HepG2 (cell line): ENCODE measurements around the gene NBEA. TPM values are rescaled to one million over a fixed set of nuclear protein-coding genes. Genes with fewer than 3 reads are reported as not detected.

Source experiments
- ATF7 ChIP-seq, 2 experiments: fragments of 450-650 bp in 1 of 2; sonication (generic) in 1 of 2; formaldehyde crosslinking in 1 of 2; IDR thresholded peaks; 2 replicates each; pipeline versions ENCODE4 v1.4.0 to v1.6.1; 2016 to 2020; ENCODE audit warnings: antibody characterized with exemption in 1 of 2, mild to moderate bottlenecking in 1 of 2, missing genetic modification reagents in 1 of 2
- BHLHE40 ChIP-seq: IDR thresholded peaks from 2 replicates; pipeline ENCODE4 v1.6.1; 2011; ENCODE audit warnings: low read length, improper control_type of control experiment
- CEBPB ChIP-seq: IDR thresholded peaks from 2 replicates; pipeline ENCODE4 v1.6.1; 2011; ENCODE audit warnings: low read depth, low read length, improper control_type of control experiment, borderline replicate concordance
- CEBPG ChIP-seq: IDR thresholded peaks from 2 replicates; pipeline ENCODE4 v1.6.1; 2016
- CTCF ChIP-seq: sonication (generic); formaldehyde crosslinking; IDR thresholded peaks from 2 replicates; pipeline ENCODE4 v1.5.0; 2020; ENCODE audit warnings: mild to moderate bottlenecking, missing genetic modification reagents, moderate library complexity
- PRDM10 ChIP-seq: sonication (generic); formaldehyde crosslinking; IDR thresholded peaks from 2 replicates; pipeline ENCODE4 v1.4.0; 2020; ENCODE audit warnings: low read depth, missing genetic modification reagents
- RERE ChIP-seq: IDR thresholded peaks from 2 replicates; pipeline ENCODE4 v1.6.1; 2016; ENCODE audit warnings: low read depth, missing genetic modification reagents, missing compliant biosample characterization
- ZMYM2 ChIP-seq: sonication (generic); formaldehyde crosslinking; IDR thresholded peaks from 2 replicates; pipeline ENCODE4 v1.8.0; 2022; ENCODE audit warnings: mild to moderate bottlenecking, missing genetic modification reagents
- ZNF274 ChIP-seq: sonication (generic); formaldehyde crosslinking; IDR thresholded peaks from 2 replicates; pipeline ENCODE4 v1.5.1; 2020; ENCODE audit warnings: mild to moderate bottlenecking, missing genetic modification reagents
- polyA plus RNA-seq, 8 experiments: library from polyadenylated mRNA; depleted of rRNA in 3 of 8; stranded (reverse) in 7 of 8; unstranded in 1 of 8; fragments of >200 nt; fragmentation: Illumina TruSeq in 4 of 8; extraction: Trizol in 4 of 8; gene quantifications; 2 replicates each; pipeline versions ENCODE4 v1.2.1 to v1.2.3, GENCODE V29; 2011 to 2016; ENCODE audit warnings: low read depth in 4 of 8, missing spikeins in 1 of 8, mixed read lengths in 1 of 8; ENCODE audit not compliant: insufficient read depth in 1 of 8
- total RNA-seq, 5 experiments: library from RNA; depleted of rRNA; stranded (reverse); fragments of >200 nt; fragmentation: Illumina TruSeq; extraction: Trizol; gene quantifications; 2 replicates each; pipeline ENCODE4 v1.2.3, GENCODE V29; 2016; ENCODE audit warnings: low read depth in 1 of 5

NBEA gene
- total and polyA plus RNA-seq, 2 of the 13 experiments (the other 11 are each of a cell fraction or from before 2014, with no cell fraction given) = 2.7 to 2.8 TPM

- TF ChIP-seq CTCF = no peak
- TF ChIP-seq CEBPG = 0 out of 2 replicates have a peak, but pooled peaks have one; percentile 16
- peak; percentile 71 for TF ChIP-seq CEBPB
- TF ChIP-seq ATF7 (IDR thresholded peaks at IDR 0.05) = peak; percentile 40; the same call in 1 of the 2 replicates
- TF ChIP-seq ATF7 (CRISPR knock-in tag; IDR thresholded peaks at IDR 0.05) = no peak
- peak; percentile 7; the same call in 1 of the 2 replicates for TF ChIP-seq BHLHE40
- TF ChIP-seq RERE (CRISPR knock-in tag) = no peak
- TF ChIP-seq ZMYM2 = no peak
- no peak for TF ChIP-seq PRDM10 (CRISPR knock-in tag)
- TF ChIP-seq ZNF274 = no peak
Observed at GRCh38 chr13:35266412-35266811, 324.3 kb downstream of the NBEA start (continued).
